Measurements from ENCODE around the gene TNIK.

GRCh38 chr3:171142985-171143384, 317.2 kb downstream of the TNIK start:
- TF ChIP-seq NCOA2 (CRISPR knock-in tag; IDR thresholded peaks at IDR 0.05) (no peak), EZH2 (conservative IDR thresholded peaks at IDR 0.05; ENCODE audit: low read depth, low read length) (no peak), POGZ (CRISPR knock-in tag; IDR thresholded peaks at IDR 0.05) (no peak), MAX (IDR thresholded peaks at IDR 0.05) (no peak), ZNF720 (CRISPR knock-in tag; IDR thresholded peaks at IDR 0.05) (no peak)
- TF ChIP-seq, protein P1, sequence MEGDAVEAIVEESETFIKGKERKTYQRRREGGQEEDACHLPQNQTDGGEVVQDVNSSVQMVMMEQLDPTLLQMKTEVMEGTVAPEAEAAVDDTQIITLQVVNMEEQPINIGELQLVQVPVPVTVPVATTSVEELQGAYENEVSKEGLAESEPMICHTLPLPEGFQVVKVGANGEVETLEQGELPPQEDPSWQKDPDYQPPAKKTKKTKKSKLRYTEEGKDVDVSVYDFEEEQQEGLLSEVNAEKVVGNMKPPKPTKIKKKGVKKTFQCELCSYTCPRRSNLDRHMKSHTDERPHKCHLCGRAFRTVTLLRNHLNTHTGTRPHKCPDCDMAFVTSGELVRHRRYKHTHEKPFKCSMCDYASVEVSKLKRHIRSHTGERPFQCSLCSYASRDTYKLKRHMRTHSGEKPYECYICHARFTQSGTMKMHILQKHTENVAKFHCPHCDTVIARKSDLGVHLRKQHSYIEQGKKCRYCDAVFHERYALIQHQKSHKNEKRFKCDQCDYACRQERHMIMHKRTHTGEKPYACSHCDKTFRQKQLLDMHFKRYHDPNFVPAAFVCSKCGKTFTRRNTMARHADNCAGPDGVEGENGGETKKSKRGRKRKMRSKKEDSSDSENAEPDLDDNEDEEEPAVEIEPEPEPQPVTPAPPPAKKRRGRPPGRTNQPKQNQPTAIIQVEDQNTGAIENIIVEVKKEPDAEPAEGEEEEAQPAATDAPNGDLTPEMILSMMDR (CRISPR knock-in tag; IDR thresholded peaks at IDR 0.05) = no peak

Data from HepG2 (cell line).